HEK293T (cell line): ENCODE results near the gene KIR2DL4.
"Not testable (repeated sequence)": the region's sequence is repeated elsewhere in the genome, so short reads cannot be mapped to it uniquely, and the experiment has no call there.

Experiments
- CTCF ChIA-PET: fragments of 350-600 bp; formaldehyde crosslinking; extraction: SDS; loops from one replicate; lab custom pipeline; 2021; ENCODE audit warnings: antibody characterized with exemption, inconsistent platforms; lab: Yijun Ruan, JAX
- POLR2A ChIA-PET: fragments of 350-600 bp; formaldehyde crosslinking; extraction: SDS; loops from one replicate; lab custom pipeline; 2020; ENCODE audit warnings: antibody characterized with exemption, inconsistent platforms; lab: Yijun Ruan, JAX
- DNase-seq: peaks from one replicate; pipeline ENCODE4 v3.0.0; 2012; ENCODE audit warnings: mixed read lengths; ENCODE audit errors: extremely low spot score
- ARNT ChIP-seq: fragments of 450-650 bp; IDR thresholded peaks from 2 replicates; pipeline ENCODE4 v1.6.1; 2017; ENCODE audit warnings: mild to moderate bottlenecking
- BHLHE40 ChIP-seq: fragments of 450-650 bp; IDR thresholded peaks from 2 replicates; pipeline ENCODE4 v1.6.1; 2016; ENCODE audit warnings: mild to moderate bottlenecking, moderate library complexity, borderline replicate concordance
- CTBP1 ChIP-seq: fragments of 450-650 bp; IDR thresholded peaks from 2 replicates; pipeline ENCODE4 v1.6.1; 2016; ENCODE audit warnings: borderline replicate concordance
- ELF4 ChIP-seq: fragments of 450-650 bp; IDR thresholded peaks from 2 replicates; pipeline ENCODE4 v1.6.1; 2017; ENCODE audit warnings: antibody characterized with exemption
- FOXA1 ChIP-seq: fragments of 450-650 bp; IDR thresholded peaks from 2 replicates; pipeline ENCODE4 v1.6.1; 2016; ENCODE audit warnings: mild to moderate bottlenecking
- FOXK2 ChIP-seq: fragments of 450-650 bp; IDR thresholded peaks from 2 replicates; pipeline ENCODE4 v1.6.1; 2016; ENCODE audit warnings: mild to moderate bottlenecking
- FOXM1 ChIP-seq: fragments of 450-650 bp; IDR thresholded peaks from 2 replicates; pipeline ENCODE4 v1.6.1; 2017; ENCODE audit warnings: mild to moderate bottlenecking, borderline replicate concordance
- HDGF ChIP-seq: fragments of 450-650 bp; IDR thresholded peaks from 2 replicates; pipeline ENCODE4 v1.6.1; 2017; ENCODE audit warnings: antibody characterized with exemption, borderline replicate concordance
- L3MBTL2 ChIP-seq: fragments of 450-650 bp; conservative IDR thresholded peaks from 2 replicates; pipeline ENCODE4 v1.6.1; 2016; ENCODE audit warnings: mild to moderate bottlenecking
- LEF1 ChIP-seq: fragments of 450-650 bp; IDR thresholded peaks from 2 replicates; pipeline ENCODE4 v1.6.1; 2017; ENCODE audit warnings: mild to moderate bottlenecking, borderline replicate concordance
- NFRKB ChIP-seq: fragments of 450-650 bp; IDR thresholded peaks from 2 replicates; pipeline ENCODE4 v1.6.1; 2016; ENCODE audit warnings: mild to moderate bottlenecking, moderate library complexity
- PKNOX1 ChIP-seq: fragments of 450-650 bp; IDR thresholded peaks from 2 replicates; pipeline ENCODE4 v1.6.1; 2016
- SP1 ChIP-seq: fragments of 450-650 bp; IDR thresholded peaks from 2 replicates; pipeline ENCODE4 v1.6.1; 2017
- SUZ12 ChIP-seq: fragments of 450-650 bp; IDR thresholded peaks from 2 replicates; pipeline ENCODE4 v1.6.1; 2016; ENCODE audit warnings: mild to moderate bottlenecking
- TARDBP ChIP-seq: fragments of 450-650 bp; IDR thresholded peaks from 2 replicates; pipeline ENCODE4 v1.6.1; 2016
- ZNF384 ChIP-seq: fragments of 450-650 bp; IDR thresholded peaks from 2 replicates; pipeline ENCODE4 v1.6.1; 2016

The KIR2DL4 gene

DNA sequence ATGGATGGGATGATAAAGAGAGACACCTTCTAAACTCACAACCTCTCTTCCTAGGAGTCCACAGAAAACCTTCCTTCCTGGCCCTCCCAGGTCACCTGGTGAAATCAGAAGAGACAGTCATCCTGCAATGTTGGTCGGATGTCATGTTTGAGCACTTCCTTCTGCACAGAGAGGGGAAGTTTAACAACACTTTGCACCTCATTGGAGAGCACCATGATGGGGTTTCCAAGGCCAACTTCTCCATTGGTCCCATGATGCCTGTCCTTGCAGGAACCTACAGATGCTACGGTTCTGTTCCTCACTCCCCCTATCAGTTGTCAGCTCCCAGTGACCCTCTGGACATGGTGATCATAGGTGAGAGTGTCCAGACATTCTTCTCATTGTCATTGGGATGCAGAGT, 34.1 kb downstream of the KIR2DL4 start:
- POLR2A ChIA-PET, CTCF ChIA-PET, DNase-seq: not testable (repeated sequence)

DNA sequence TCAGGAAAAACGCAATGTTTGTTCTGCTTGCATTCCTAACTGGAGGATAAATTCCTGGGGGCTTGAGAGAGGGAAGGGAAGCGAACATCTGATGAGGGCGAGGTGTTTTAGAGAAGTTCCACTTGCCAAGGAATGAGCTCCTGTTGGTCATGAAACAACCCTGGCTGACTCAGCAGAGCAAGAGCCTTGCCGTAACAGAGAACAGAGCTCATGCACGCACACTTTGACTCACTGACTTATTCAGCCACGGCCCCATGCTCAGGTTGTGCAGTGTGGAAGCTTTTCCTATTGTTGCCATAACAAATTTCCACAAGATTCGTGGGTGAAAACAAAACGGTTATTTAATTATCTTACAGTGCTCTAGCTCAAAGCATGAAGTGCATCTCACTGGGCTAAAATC, 39.8 kb downstream of the KIR2DL4 start:
- POLR2A ChIA-PET, CTCF ChIA-PET, DNase-seq: not testable (repeated sequence)

GRCh38 chr19:54850061-54850640, 46.7 kb downstream of the KIR2DL4 start, which contains the start of gene KIR3DL2:
TSS of gene KIR3DL2 (plus strand) at chr19:54850443. CDS start at chr19:54850476, 33 bp downstream.
- POLR2A ChIA-PET, DNase-seq, CTCF ChIA-PET: not testable (repeated sequence)

GRCh38 chr19:54850930-54851329, 47.5 kb downstream of the KIR2DL4 start:
- DNase-seq = no peak
- POLR2A ChIA-PET = no interaction called here
- CTCF ChIA-PET = no interaction called here
- TF ChIP-seq LEF1 = no peak
- TF ChIP-seq CTBP1 = no peak
- TF ChIP-seq FOXK2 = no peak
- TF ChIP-seq FOXM1 = no peak
- no peak for TF ChIP-seq BHLHE40
- no peak for TF ChIP-seq SUZ12
- no peak for TF ChIP-seq L3MBTL2
- no peak for TF ChIP-seq ZNF384
- TF ChIP-seq ARNT = no peak
- no peak for TF ChIP-seq PKNOX1
- TF ChIP-seq TARDBP = no peak
- TF ChIP-seq NFRKB = no peak
- TF ChIP-seq FOXA1 = no peak
- TF ChIP-seq ELF4 = no peak
- no peak for TF ChIP-seq HDGF
- TF ChIP-seq SP1 = no peak

DNA sequence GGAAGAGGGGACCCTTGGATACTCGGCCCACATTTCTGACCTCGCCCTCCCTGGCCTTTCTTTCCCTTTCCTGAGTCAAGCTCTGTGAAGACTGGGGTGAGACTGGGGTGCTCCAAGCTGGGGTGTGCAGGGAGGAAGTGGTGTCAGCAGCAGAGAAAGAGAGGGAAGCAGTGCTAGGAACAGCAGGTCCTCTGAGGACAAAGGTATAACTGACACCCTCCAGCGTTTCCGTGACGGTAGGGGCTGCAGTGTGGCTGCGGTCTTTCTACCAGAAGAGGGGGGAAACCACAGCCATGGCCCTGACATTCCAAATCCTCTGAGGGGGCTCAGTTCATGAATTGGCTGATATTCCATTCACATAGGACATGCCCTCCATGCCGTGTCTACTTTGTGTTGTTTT, 47.9 kb downstream of the KIR2DL4 start:
- TF ChIP-seq TARDBP = no peak
- no peak for TF ChIP-seq ELF4
- TF ChIP-seq ZNF384 = no peak
- no peak for TF ChIP-seq FOXA1
- no peak for TF ChIP-seq PKNOX1
- no peak for TF ChIP-seq SUZ12
- TF ChIP-seq FOXM1 = no peak
- TF ChIP-seq BHLHE40 = no peak
- TF ChIP-seq ARNT = no peak
- TF ChIP-seq SP1 = no peak
- no peak for TF ChIP-seq NFRKB
- no peak for DNase-seq
- POLR2A ChIA-PET = no interaction called here

GRCh38 chr19:54855241-54855640, 51.8 kb downstream of the KIR2DL4 start:
- CTCF ChIA-PET, POLR2A ChIA-PET, DNase-seq: not testable (repeated sequence)

More for the DNA sequence above, 47.9 kb downstream of the KIR2DL4 start:
- CTCF ChIA-PET = no interaction called here

DNA sequence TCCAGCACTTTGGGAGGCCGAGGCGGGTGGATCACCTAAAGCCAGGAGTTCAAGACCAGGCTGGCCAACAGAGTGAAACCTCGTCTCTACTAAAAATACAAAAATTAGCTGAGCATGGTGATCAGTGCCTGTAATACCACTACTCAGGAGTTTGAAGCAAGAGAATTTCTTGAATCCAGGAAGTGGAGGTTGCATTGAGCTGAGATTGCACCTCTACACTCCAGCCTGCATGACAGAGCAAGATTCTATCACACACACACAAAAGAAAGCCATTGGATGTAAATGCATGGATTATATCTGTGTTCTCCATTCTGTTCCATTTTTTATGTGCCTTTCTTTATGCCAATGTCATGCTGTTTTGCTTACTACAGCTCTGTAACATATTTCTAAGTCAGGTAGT, 55.1 kb downstream of the KIR2DL4 start:
- DNase-seq, POLR2A ChIA-PET: not testable (repeated sequence)
- CTCF ChIA-PET = interaction anchor here (0.6 kb wide), 1 partner anchor 61 kb away, joined by 3 read pairs; no protein-coding TSS in a partner anchor

DNA sequence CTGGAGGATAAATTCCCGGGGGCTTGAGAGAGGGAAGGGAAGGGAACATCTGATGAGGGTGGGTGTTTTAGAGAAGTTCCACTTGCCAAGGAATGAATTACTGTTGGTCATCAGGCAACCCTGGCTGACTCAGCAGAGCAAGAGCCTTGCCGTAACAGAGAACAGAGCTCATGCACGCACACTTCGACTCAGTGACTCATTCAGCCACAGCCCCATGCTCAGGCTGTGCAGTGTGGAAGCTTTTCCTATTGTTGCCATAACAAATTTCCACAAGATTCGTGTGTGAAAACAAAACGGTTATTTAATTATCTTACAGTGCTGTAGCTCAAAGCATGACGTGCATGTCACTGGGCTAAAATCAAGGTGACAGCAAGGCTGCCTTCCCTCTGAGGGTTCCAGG, 56.0 kb downstream of the KIR2DL4 start:
- CTCF ChIA-PET = interaction anchor here (0.6 kb wide), 1 partner anchor 60 kb away, joined by 3 read pairs; no protein-coding TSS in a partner anchor
- DNase-seq, POLR2A ChIA-PET: not testable (repeated sequence)

GRCh38 chr19:54863459-54863858, 60.0 kb downstream of the KIR2DL4 start:
- DNase-seq, CTCF ChIA-PET, POLR2A ChIA-PET: not testable (repeated sequence)
